SIG-M5 (cell line): ENCODE results near the gene AGR3.

ENCODE experiments used
- DNase-seq: peaks from one replicate; lab custom pipeline; 2025; lab: John Stamatoyannopoulos, UW

AGR3 gene

DNA sequence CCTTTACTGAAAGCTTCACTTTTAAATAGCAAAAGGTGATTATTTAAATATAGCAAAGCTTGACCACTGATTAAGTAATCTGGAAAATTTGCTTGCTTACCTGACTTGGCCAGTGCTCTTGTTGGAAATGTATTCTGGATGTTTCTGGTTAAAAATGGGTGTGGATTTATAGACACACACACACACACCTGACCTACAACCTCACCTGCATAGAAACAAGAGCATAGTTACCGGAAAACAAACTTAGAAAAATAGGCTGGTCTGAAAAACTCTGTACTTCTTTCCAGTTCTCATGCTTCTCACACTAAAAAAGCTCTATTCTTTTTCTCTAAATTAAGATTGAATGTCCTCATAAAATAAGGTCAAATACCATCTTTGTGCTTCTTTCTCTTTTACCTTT is at the start of gene AGR3:
Gene AGR3 (minus strand): TSS at position 140 of the 400 bp plus-strand sequence. CDS start 3,365 bp downstream, outside the sequence.
- DNase-seq, result no peak

DNA sequence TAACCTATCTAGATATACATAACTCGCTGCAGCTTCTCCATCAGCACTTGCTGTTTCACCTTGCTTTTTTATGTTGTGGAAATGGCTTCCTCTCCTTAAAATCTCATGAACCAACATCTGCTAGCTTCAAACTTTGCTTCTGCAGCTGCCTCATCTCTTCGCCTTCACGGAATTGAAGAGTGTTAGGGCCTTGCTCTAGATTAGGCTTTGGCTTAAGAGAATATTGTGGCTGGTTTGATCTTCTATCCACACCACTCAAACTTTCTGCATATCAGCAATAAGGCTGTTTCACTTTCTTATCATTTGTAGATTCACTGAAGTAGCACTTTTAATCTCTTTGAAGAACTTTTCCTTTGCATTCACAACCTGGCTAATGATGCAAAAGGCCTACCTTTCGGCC is 49.2 kb upstream of the AGR3 start:
- DNase-seq, result no peak

DNA sequence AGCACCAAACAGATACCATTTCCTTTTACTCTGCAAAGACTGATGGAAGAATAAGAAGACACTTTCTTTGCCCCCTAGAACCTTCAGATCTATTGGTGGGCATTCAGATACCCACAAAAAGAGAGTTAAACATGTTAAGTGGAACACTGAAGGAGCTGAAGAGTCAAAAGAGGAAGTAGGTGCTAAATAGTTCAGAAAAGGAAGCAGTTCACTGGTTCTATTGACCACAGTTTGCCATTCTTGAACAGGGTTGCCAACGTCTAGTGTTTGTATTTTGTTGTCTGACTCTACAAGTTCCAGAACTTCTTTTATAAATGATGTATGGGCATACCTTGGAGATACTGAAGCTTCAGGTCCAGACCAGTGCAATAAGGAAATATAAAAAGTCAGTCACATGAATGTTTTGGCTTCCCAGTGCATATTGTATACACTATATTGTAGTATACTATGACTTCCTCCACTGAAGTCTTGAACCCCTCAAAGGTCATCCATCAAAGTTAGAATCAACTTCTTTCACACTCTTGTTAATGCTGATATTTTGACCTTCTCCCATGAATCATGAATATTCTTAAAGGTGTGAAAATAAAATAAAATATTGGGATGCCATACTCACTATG is 47.5 kb upstream of the AGR3 start:
- DNase-seq, result peak; percentile 79

DNA sequence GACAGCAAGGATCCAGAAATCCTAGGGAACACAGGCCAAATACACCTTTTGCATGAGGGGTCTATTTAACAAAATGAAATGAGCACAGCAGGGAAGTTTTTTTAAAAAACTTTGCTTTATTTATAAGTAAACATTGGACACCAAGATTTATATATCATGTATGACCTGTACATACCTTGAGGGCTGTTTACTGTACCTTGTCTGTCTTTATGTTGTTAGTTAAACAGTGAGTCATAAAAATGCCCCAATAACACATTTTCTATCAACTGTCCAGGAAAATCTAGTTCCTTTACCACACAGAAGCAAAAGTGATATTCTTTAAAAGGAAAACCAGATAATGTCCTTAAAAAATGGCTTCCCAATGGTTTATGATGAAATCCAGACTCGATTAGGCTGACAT is 45.1 kb upstream of the AGR3 start:
- no peak for DNase-seq

GRCh38 chr7:16926283-16926682 is 44.5 kb upstream of the AGR3 start:
- DNase-seq, result no peak

DNA sequence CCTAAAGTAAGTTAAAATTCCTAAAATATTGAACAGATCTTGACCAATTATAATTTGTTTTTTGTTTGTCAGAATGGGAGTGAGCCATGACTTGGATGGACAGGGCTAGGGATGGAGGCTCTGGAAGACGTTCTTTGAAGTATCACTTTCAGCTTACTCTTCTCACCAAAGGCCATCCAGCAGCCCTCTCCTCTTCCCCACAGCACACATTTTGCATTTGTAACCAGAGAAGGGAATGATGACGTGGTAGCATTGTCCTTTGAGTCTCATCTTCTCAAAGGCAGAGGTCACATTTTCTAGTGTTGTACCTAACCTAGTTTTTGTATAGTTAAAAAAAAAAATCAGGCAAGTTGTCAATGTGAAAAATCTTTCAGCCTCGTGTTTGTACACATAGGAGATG is 43.8 kb upstream of the AGR3 start:
- no peak for DNase-seq

- no peak for DNase-seq
These were observed 41.2 kb upstream of the AGR3 start for GRCh38 chr7:16923019-16923418.

GRCh38 chr7:16921644-16922257 is 40.0 kb upstream of the AGR3 start:
- DNase-seq, result no peak

- DNase-seq, result no peak
These were observed 39.4 kb upstream of the AGR3 start for GRCh38 chr7:16921151-16921550.

DNA sequence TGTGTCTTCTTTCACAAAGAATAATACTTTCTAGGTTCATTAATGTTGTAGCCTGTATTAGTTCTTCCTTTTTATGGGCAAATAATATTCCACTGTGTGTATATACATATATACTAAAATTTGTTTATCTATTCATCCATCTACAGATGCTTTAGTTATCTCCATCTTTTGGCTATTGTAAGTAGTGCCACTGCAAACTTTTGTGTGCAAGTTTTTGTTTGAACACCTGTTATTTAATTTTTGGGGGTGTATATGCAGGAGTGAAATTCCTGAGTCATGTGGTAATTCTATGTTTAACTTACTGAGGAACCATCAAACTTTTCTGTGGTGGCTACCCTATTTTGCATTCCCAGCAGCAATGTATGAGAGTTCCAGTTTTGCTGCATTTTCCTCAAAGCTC is 37.7 kb upstream of the AGR3 start:
- DNase-seq, result no peak

DNA sequence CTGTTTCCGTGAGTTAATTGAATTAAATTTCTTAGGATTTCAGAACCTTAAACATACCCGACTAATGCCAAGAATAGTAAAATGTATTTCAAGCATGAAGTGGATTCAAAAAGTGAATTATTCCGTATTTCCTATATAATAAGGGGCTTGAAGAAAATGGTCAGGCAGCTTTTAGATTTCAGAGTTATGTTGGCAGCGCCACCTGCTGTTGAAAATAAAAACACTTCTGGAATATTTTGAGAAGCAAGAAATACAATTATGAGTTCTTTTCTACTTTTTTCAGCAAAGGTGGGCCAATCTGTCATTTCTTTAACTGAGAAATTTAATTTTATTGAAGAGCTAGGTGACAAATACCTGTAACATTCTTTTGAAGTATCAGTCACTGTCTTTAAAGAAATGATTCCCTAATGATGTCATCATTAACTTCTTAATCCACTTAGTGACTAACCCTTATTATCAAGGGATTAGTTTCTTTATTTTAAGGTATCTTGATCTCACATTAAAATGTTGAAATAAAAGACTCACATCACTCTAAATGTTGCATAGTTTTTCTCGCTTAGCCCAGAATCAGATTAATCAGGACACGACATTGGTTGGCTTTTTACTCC is 36.6 kb upstream of the AGR3 start:
- no peak for DNase-seq

DNA sequence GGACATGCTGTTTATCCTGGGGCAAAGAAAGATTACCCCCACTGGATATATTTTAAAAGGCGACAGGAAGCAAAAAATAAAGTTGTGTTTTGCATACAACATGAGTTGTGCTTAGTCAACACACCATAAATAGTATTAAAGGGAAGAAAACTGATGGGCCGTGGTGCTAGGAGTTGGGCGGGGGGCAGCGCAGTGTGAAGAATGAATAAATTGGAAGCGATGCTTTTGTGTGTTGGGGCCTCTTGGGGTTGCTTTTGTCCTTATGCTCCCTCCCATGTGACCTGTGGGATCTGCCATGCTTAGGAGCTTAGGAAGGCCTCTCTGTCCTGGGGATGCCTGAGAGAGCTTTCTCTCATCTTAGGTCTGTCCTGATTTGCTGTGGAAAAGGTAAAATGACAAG is 35.0 kb upstream of the AGR3 start:
- no peak for DNase-seq

GRCh38 chr7:16916105-16916639 is 34.4 kb upstream of the AGR3 start:
- no peak for DNase-seq

DNA sequence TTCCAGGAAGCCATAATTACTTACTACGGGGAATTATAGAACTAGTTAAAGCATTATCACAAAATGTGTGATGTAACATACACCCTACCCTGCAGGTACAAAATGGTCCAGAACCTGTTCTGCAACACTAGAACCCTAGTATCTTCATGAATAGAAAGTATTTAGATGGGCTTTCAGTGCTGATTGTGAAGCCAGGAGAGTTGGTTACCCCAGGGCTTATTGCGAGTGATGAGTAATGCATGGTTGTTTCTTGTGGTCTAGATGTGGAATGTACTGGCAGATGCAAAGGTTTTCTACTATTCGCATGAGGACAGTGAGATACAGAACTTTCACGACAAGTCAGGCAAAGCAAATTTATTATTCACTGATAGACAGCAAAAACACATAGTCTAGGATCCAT is 33.6 kb upstream of the AGR3 start:
- DNase-seq, result no peak

DNA sequence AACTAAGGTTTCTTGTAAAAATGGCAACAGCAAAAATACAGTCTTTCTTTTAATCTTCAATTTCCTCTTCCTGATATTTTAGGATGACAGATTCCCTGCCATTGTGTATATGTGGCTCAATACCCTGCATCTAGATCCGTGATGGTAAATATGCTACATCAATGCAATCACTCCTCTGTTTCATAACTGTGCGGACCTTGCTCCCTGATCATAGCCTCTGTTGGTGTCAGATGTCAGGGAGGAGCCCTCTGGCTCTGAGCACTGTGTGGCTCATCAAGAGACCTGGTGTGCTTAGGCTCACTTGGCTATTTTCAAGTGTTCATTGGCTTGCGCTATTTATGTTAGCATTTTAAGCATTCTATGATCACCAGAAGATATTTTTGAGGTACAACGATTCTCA is 33.0 kb upstream of the AGR3 start:
- no peak for DNase-seq

DNA sequence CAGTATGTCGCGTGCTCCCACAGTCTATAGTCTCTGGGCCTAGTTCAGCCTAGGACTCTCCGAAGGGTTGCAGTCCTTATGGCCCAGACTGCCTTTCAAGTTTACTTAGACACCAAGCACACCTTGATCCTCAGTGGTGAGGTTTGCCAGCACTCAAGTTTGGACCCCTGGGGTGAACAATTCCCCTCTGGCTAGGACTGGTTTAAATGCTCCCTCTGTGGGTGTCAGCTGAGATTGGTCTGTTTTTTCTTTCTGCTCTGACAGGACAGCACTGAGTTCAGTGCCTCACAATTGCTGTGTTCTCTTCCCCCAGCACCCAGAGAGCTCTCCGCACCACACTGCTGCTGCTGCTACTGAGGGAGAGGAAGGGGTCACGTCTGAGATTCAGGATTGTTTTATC is 31.9 kb upstream of the AGR3 start:
- no peak for DNase-seq

DNA sequence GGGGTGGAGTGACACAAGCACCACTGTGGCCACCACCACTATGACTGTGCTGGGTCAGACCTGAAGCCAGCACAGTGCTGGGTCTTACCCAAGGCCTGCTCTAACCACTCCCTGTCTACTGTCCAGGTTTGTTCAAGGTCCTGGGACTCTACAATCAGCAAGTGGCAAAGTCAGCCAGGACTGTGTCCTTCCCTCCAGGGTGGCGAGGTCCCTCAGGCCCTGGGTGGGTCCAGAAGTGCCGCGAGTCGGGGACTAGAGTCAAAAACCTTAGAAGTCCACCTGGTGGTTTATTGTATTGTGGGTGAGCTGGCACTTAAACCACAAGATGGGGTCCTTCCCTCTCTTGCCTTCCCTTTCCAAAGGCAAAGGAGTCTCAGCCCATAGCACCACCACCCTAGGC is 30.8 kb upstream of the AGR3 start:
- no peak for DNase-seq

- no peak for DNase-seq
These were observed 26.8 kb upstream of the AGR3 start for GRCh38 chr7:16908561-16908960.

DNA sequence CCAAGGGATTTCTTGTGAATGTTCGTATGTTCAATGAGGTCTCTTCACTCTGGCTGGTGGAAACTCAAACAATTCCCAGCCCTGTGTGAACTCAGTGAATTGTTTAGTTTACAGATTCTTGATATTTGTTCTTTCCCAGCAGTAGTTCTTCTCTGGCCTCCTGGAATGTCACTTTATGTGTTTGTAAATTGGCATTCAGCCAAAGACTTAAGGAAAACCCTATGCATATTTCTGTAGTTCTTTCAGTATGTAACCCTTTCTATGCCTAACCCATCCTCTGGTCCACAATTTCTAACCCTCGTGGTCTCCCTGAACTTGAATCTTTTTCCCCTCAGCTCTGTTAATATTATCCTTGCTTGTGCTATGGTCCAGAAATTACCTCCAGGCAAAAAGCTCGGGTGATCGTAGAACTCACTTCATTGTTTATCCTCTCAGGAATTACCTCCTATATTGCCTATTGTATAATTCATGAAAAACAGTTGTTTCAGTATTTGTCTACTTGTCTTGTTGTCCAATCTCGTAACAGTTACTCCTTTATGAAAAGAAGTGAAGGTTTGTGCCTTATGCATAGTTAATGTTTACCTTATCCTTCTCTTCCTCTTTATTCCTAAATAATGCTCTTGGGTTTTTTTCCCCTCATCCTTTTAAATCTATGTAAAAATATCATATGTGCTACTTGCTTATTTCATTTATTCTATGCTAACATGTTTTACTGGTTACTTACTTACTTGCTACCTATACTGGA is 23.7 kb upstream of the AGR3 start:
- no peak for DNase-seq

DNA sequence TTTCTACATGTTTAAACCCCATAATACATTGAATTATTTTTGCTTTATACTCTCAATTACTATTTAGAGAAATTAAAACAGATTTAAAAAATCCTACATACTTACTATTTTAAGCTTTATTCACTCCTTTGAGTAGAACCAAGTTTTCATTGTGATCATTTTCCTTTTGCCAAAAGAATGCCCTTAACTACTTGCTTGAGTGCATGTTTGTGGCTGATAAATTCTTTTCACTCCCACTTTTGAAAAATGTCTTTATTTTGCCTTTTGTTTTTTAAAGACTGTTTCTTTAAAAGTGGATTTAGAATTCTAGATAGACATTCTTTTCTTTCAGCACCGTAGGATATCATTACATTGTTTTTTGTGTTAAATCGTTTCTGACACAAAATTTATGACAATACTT is 22.3 kb upstream of the AGR3 start:
- no peak for DNase-seq

DNA sequence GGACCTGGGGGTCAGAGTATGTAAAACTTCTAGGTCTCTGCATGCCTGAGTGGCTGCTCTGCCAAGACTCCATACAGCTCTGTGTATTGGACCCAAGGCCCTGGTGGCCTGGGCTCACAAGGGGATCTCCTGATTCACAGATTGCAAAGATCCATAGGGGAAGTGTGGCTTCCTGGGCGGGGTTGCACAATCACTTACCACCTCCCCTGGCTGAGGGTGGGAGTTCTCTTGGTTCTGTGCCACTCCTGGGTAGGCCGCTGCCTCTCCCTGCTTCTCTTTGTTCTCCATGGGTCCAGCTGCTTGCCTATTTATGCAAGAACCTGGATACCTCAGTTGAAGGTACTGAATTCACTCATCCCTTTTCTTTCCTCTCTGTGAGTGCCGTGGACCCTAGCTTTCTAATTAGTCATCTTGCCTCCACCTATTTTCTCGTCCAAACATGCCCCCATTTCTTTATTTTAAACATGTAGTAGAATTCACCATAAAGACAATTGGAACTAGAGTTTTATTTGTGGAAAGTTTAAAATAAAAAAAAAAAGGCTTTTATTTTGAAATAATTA is 18.5 kb upstream of the AGR3 start:
- no peak for DNase-seq

- DNase-seq, result no peak
These were observed 10.3 kb upstream of the AGR3 start for GRCh38 chr7:16891874-16892643.
